Measurements from ENCODE around the gene LRRC43. TPM values are rescaled to one million over a fixed set of nuclear protein-coding genes. Genes with fewer than 3 reads are reported as not detected.

LRRC43 gene
- total and polyA plus RNA-seq, 4 donors: 0.03 to 0.67 (median 0.13) TPM; not detected in 1

DNA sequence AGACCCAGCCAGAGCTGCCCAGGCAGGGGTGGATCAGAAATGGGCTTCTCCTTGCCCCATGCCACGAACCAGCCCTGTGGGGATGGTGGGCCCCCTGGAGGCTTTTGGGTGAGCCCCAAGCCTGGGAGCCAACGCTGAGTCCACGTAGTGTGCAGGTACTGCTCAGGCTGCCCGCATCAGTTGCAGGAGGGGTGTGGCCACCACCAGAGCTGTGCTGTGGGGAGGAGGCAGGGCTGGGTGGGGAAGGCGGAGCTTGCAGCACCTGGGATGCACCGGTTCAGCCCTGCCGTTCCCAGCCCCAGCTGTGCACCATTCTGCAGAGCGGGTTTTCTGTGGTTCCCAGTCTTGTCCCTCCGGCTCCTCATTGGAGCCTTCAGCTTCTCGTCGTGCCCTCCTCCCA, 45.2 kb upstream of the LRRC43 start:
- Histone ChIP-seq H3K36me3 (ENCODE audit: control insufficient read depth in 4 of 4, insufficient read depth in 3 of 4, low read depth in 1 of 4, low read length in 3 of 4) (peaks cover 15 to 58% (median 30%) of the 10 kb centered on the region in 4 donors), H3K4me1 (ENCODE audit: control insufficient read depth in 4 of 4, insufficient read depth in 4 of 4, low read length in 3 of 4) (peaks cover 0 to 9% (median 4%) of the 10 kb centered on the region in 4 donors), H3K4me3 (ENCODE audit: low read depth in 1 of 3, low read length in 3 of 3) (no peak overlapping the region), H3K27ac (ENCODE audit: low read depth in 1 of 2, low read length in 2 of 2) (no peak overlapping the region), H3K9ac (ENCODE audit: low read depth in 1 of 2, low read length in 2 of 2) (no peak overlapping the region), H3K27me3 (ENCODE audit: control insufficient read depth in 4 of 4, insufficient read depth in 4 of 4, low read length in 3 of 4) (no peaks in the 10 kb centered on the region), H3K9me3 (ENCODE audit: control insufficient read depth in 4 of 4, low read length in 3 of 4) (no peaks in the 10 kb centered on the region)
- no peak for DNase-seq (ENCODE audit: low spot score)
- TF ChIP-seq HNF4G (IDR thresholded peaks at IDR 0.05) (no peak), MAX (IDR thresholded peaks at IDR 0.05) (no peak), FOXA2 (IDR thresholded peaks at IDR 0.05) (no peak), YY1 (IDR thresholded peaks at IDR 0.05) (no peak), GABPA (IDR thresholded peaks at IDR 0.05 in 1 of 2, conservative IDR thresholded peaks at IDR 0.05 in 1 of 2) (no peak), NR2F2 (IDR thresholded peaks at IDR 0.05) (no peak), TAF1 (conservative IDR thresholded peaks at IDR 0.05) (no peak), FOXA1 (IDR thresholded peaks at IDR 0.05) (no peak), CTCF (IDR thresholded peaks at IDR 0.05; ENCODE audit: low read depth, low read length, missing input control) (no peak), REST (IDR thresholded peaks at IDR 0.05) (no peak), HNF4A (conservative IDR thresholded peaks at IDR 0.05) (no peak), SP1 (IDR thresholded peaks at IDR 0.05) (no peak), RAD21 (IDR thresholded peaks at IDR 0.05) (no peak), ATF3 (IDR thresholded peaks at IDR 0.05) (no peak), JUND (IDR thresholded peaks at IDR 0.05) (no peak), RXRA (IDR thresholded peaks at IDR 0.05) (no peak), EGR1 (IDR thresholded peaks at IDR 0.05; ENCODE audit: low read depth in 2 of 2) (no peak)
- TF ChIP-seq, protein P1, sequence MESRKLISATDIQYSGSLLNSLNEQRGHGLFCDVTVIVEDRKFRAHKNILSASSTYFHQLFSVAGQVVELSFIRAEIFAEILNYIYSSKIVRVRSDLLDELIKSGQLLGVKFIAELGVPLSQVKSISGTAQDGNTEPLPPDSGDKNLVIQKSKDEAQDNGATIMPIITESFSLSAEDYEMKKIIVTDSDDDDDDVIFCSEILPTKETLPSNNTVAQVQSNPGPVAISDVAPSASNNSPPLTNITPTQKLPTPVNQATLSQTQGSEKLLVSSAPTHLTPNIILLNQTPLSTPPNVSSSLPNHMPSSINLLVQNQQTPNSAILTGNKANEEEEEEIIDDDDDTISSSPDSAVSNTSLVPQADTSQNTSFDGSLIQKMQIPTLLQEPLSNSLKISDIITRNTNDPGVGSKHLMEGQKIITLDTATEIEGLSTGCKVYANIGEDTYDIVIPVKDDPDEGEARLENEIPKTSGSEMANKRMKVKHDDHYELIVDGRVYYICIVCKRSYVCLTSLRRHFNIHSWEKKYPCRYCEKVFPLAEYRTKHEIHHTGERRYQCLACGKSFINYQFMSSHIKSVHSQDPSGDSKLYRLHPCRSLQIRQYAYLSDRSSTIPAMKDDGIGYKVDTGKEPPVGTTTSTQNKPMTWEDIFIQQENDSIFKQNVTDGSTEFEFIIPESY (IDR thresholded peaks at IDR 0.05): no peak
- 74% methylated on average over 11 of the region's 11 CpGs for WGBS
